SKM-1 treated with dmso at 0.1 percent for 144 hours (cell line): ENCODE results near the gene ERVMER34-1.

Experiments used
- DNase-seq: peaks from one replicate; lab custom pipeline; 2025; ENCODE audit not compliant: unreplicated experiment; lab: John Stamatoyannopoulos, UW

The ERVMER34-1 gene, protein sequence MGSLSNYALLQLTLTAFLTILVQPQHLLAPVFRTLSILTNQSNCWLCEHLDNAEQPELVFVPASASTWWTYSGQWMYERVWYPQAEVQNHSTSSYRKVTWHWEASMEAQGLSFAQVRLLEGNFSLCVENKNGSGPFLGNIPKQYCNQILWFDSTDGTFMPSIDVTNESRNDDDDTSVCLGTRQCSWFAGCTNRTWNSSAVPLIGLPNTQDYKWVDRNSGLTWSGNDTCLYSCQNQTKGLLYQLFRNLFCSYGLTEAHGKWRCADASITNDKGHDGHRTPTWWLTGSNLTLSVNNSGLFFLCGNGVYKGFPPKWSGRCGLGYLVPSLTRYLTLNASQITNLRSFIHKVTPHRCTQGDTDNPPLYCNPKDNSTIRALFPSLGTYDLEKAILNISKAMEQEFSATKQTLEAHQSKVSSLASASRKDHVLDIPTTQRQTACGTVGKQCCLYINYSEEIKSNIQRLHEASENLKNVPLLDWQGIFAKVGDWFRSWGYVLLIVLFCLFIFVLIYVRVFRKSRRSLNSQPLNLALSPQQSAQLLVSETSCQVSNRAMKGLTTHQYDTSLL

DNA sequence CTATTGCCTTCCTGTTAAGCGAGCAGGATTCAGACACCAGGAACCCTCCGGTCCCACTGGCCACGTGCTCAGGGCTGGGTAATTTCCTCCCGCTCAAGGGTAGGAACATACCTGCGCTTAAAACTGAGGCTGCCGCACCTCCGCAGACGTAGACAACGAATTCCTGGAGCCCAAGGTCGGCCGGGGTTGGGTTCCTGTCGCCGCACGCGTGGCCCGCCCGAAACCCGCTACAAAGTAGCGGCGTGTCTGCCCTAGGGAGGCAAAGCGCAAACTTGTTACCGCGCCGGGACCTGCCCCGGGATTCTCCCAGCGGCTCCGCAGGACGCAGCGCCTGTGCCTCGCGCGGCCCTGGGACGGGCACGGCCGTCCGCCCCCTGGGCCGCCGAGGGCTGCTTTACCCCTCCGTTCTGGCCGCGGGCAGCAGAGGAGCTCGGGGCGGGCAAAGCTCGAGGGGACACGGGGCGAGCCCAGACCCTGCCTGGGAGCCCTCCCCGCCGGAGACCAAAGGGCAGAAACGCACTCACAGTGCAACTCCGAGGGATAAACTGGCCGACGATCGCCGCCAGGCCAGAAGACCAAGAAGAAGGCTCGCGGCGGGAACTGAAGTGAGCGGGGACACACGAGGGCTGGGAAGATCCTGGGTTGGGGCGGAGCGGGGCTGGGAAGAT is at the start of gene ERVMER34-1:
TSS of gene ERVMER34-1 (minus strand) at position 607 of the 668 bp plus-strand sequence. CDS start 5,905 bp downstream, outside the sequence.
- no peak for DNase-seq

DNA sequence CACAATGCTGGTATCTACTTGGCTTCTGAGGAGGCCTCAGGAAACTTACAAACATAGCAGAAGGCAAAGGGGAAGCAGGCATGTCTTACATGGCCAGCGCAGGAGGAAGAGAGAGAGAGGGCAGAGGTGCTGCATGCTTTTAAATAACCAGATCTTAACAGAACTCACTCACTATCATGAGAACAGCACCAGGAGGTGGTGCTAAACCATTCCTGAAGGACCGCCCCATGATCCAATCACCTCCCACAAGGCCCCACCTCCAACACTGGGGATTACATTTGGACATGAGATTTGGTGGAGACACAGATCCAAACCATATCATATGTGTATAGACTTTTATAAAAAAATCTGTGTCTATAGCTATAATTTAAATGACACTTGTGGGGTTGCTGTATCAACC is 48.6 kb upstream of the ERVMER34-1 start:
- DNase-seq = no peak

DNA sequence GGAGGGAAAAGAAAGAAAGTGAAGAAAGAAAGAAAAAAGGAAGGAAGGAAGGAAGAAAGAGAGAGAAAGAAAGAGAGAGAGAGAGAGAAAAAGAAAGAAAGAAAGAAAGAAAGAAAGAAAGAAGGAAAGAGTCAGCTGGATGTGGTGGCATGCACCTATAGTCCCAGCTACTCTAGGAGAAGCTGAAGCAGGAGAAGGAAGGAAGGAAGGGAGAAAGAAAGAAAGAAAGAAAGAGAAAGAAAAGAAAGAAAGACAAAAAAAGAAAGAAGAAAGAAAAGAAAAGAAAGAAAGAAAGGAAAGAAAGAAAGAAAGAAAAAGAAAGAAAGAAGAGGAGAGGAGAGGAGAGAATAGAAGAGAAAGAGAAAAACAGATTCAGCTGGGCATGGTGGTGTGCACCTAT is 44.3 kb upstream of the ERVMER34-1 start:
- no peak for DNase-seq

GRCh38 chr4:52791936-52792335 is 40.7 kb upstream of the ERVMER34-1 start:
- no peak for DNase-seq

GRCh38 chr4:52789774-52790173 is 38.5 kb upstream of the ERVMER34-1 start:
- no peak for DNase-seq

DNA sequence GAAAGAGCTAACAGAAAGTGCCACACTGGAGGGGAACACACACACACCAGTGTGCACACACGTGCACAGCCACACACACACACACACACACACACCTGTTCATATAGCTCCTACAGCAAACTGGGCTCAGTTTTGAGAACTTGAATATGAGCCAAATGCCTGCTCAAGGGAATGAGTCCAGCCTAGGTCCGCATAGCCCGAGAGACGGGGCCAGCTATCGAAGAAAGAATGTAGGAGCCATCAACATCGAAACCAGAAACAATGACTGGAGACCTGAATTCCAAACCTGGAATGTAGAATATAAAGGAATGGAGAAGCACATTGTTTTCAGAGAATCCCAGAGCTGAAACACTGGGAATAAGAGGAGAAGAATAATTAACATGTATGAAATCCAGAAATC is 37.6 kb upstream of the ERVMER34-1 start:
- DNase-seq = no peak

- no peak for DNase-seq
Measured at GRCh38 chr4:52783069-52783468, 31.8 kb upstream of the ERVMER34-1 start.

GRCh38 chr4:52780617-52781354 is 29.6 kb upstream of the ERVMER34-1 start:
- no peak for DNase-seq

DNA sequence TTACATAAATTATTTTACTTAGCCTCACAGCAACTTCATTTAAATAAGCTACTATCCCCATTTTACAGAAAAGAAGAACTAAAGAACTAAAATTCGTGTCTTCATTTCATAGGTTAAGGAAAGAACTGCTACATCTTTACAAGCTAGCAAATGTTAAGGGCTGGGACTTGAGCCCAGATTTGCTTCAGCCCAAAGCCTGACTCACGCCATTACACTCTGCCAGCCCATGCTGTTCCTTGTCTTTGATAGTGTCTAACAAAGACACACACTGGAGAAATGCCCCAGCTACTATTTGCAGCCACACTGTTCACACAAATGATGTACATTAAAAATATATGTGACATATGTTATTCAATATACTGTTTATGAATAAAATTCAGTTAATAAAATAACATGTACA is 29.0 kb upstream of the ERVMER34-1 start:
- DNase-seq = no peak

DNA sequence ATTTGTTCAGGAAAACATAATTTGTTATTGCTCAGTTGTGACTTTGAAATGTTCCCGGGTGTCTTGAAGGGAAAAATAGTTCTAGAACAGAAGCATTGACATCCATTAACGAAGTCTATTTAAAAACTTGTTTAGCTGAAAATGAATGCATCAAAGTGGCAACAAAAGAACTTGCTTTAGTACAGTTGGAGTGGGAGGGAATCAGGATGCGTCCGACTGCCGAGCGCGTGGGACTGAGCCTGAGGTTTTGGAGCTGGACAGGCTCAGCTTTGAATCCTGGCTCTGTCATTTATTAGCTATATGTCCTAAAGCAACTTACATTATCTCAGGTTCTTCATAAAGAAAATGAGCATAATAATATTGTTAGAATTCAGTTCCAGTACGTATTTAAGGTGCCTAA is 9.0 kb upstream of the ERVMER34-1 start:
- no peak for DNase-seq

DNA sequence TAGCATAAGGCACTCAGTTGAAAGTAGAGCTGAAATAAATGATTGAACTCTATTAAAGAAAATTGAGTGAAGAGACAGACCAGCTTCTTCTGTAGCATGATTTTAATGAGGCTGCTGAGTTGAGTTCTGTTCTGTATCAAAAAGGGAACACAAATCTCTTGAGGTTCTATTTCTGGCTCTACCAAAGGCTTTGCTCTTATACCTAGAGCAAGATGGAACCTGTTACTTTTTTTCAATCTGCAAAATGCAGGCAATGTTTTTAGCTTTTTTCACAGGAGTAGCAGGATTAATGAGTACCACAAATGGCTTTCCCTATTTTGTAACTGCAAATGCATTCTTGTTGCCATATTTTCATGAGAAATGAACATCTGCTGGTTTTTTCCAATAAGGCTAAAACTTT is 4.2 kb upstream of the ERVMER34-1 start:
- no peak for DNase-seq

GRCh38 chr4:52752936-52753335 is 1.7 kb upstream of the ERVMER34-1 start:
- DNase-seq = no peak

DNA sequence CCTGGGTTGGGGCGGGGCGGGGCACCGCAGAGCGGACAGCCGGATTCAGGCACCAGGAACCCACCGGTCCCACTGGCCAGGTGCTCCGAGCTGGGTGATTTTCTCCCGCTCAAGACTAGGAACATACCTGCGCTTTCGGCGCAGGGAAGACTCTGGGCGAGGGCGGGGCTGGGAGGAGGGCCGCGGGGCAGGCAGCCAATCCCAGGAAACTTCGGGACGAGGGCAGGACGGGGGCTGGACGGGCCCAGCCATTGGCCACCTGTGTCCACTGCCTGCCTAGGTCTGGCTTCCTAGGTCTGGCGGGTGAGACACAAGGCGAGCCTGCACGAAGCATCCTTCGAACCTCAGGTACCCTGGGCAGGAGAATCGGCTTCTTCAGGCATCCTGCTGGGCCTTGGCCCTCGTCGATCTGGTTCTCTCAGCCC is 274 bp upstream of the ERVMER34-1 start:
- DNase-seq = no peak

DNA sequence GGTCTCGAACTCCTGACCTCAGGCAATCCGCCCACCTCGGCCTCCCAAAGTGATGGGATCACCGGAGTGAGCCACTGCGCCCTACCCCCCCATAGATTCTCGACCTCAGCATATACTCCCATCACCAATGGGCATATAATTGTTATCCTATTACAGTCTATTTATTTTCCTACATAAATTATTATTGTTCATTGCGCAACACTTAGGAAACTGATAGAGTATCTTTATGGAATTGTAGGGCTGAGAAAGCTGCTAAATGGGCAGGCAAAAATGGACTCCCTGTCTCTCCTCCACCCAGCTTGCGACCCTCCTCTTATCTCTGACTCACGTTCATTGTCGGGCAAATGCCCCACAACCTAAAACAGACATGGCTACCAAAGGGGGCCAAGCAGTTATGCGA is 1.0 kb downstream of the ERVMER34-1 start:
- no peak for DNase-seq

DNA sequence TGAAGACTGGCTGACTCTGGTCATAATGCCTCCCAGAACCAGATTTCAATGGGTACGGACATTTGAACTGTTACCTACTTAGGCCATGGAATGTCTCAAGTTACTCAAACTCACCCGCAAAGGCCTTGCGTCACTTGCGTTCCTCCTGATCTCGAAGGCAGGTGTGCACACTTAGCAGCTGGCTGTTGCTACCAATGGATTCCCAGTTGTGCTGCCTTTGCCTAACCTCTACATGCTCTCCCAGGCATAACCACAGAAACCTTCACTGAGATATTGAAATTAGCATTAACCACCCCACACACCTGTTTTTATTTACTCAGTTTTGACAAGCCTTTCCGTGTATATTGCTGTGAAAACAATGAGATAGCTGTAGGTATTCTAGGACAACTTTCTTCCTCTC is 2.8 kb downstream of the ERVMER34-1 start:
- no peak for DNase-seq

DNA sequence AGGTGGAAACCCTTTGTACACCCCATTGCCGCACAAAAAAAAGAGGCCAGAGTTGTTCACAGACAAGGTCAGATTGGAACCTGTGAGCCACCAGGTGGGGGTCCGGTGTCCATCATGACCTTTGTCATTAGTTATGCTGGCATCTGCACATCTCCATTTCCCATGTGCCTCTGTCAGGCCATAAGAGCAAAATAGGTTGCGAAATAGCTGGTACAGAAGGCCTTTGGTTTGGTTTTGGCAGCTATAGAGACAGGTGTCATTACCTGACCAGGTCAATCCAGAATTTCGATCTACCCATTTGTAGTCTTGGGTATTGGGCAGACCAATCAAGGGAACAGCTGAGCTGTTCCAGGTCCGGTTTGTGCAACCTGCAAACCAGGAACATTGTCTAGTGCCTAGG is 6.6 kb downstream of the ERVMER34-1 start:
- DNase-seq = no peak

- DNase-seq = no peak
Measured at GRCh38 chr4:52743444-52744019, 7.7 kb downstream of the ERVMER34-1 start.

- no peak for DNase-seq
Measured at GRCh38 chr4:52729586-52729985, 21.6 kb downstream of the ERVMER34-1 start.

DNA sequence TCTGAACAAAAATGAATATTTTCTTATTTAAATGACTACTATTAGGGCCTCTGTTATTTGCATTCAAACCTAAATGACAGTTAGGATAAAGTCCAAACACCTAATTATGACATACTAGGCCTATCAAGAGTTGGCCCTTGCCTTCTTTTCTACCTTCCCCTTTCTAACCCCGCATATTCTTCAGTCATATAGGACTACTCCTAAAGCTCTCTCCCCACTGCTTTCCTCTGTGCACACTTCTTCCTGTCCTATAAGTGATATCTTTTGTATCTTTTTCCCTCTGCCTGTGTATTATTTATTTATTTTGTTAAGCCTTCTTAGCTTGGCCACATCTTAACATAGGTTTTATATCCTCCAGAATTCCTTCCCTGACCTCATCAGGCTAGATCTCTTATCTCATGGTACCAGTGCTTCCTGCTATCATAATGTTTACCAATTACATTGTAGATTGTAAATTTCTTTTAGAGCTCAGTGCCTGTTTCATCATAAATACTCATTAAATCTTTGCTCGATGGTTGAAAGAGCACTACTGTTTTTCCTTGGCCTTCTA is 22.5 kb downstream of the ERVMER34-1 start:
- no peak for DNase-seq

DNA sequence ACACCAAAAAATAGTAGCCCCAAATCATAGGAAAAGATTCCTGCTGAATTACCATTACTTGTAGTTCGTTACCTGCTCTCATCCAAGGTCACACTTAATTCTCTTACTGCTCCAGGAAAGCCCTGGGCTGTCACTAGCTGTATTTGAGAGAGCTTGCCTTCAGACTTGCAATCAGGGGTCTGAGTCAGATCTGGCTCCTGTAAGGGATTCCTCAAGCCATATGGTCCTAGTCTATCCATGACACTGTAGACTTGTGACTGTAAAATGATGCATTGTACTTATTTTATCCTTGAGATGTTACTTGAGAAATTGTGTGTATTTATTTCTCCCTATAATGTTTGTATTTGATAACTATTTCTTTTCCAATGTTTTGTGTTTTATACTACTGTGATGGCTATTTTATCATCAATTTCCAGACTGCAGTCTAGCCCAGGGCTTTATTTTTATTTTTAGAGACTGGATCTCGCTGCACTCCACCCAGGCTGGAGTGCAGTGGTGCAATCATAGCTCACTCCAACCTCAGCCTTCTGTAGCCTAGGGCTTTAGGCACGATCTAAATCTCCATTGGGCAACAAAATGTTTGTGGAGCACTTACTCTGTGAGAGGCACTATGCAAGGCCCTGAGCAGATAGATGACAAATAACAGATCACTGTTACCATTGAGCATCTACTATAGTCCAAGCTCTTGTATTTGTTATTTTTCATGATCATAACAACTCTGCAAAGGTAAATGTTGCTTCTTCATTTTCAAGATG is 24.2 kb downstream of the ERVMER34-1 start:
- DNase-seq = no peak
